Tibial artery (tissue), 4 donors: ENCODE measurements around the gene CHKA.

Source experiments
- DNase-seq, 2 donors: peaks; one replicate each; pipeline ENCODE4 v3.0.0-alpha.2; 2019
- H3K27ac ChIP-seq, 2 donors: fragments of 200-600 bp; sonication (generic) in 1 of 2; 1 replicate in 1 of 2; 2 replicates in 1 of 2; pipeline ENCODE4 v1.5.1; 2018 to 2019; ENCODE audit warnings: mild to moderate bottlenecking in 1 of 2
- H3K27me3 ChIP-seq, 2 donors: fragments of 200-600 bp; sonication (generic) in 1 of 2; one replicate each; pipeline versions ENCODE4 v1.5.1 to v1.6.0; 2016 to 2019
- H3K36me3 ChIP-seq, 3 donors: fragments of 200-600 bp; sonication (generic) in 2 of 3; one replicate each; pipeline ENCODE4 v1.5.1; 2016 to 2019; ENCODE audit warnings: mild to moderate bottlenecking in 2 of 3
- H3K4me1 ChIP-seq, 4 donors: fragments of 200-600 bp; sonication (generic) in 2 of 4; 1 replicate in 3 of 4; 2 replicates in 1 of 4; pipeline ENCODE4 v1.5.1; 2016 to 2019
- H3K4me3 ChIP-seq, 2 donors: fragments of 200-600 bp; sonication (generic) in 1 of 2; 1 replicate in 1 of 2; 2 replicates in 1 of 2; pipeline ENCODE4 v1.5.1; 2018 to 2019; ENCODE audit warnings: mild to moderate bottlenecking in 2 of 2
- H3K9me3 ChIP-seq, 3 donors: fragments of 200-600 bp; sonication (generic) in 1 of 3; one replicate each; pipeline ENCODE4 v1.5.1; 2016 to 2019
- intact Hi-C: fragments of 100-400 bp; cut with DNase I; formaldehyde crosslinking; loops from one replicate; pipeline ENCODE4 v1.15.0; 2023; ENCODE audit warnings: low total_unique reads
- TF ChIP-seq, protein P1 (sequence below), 2 experiments: fragments of 200-600 bp in 1 of 2; fragments of 450-650 bp in 1 of 2; IDR thresholded peaks; one replicate each; pipeline ENCODE4 v1.5.1; 2017 to 2019; ENCODE audit warnings: antibody characterized with exemption in 2 of 2, mild to moderate bottlenecking in 1 of 2, moderate library complexity in 1 of 2

Gene CHKA

DNA sequence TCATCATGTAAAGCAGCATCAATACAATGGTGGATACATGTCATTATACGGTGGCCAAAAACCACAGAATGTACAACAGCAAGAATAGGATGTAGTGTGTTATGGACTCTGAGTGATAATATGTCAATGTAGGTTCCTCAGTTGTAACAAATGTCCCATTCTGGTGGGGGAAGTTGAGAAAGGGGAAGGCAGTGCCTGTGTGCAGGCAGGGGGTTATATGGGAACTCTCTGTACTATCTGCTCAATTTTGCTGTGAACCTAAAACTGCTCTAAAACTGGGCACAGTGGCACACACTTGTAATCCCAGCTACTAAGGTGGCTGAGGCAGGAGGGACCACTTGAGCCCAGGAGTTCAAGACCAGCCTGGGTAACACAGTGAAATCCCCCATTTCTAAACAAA is 5.9 kb downstream of the CHKA start:
- intact Hi-C loops: no loop called here
- H3K27ac ChIP-seq: no peak overlapping the region
- no peak overlapping the region for H3K4me3 ChIP-seq
- no peaks in the 10 kb centered on the region for H3K9me3 ChIP-seq
- DNase-seq: no peak
- TF ChIP-seq, protein P1, sequence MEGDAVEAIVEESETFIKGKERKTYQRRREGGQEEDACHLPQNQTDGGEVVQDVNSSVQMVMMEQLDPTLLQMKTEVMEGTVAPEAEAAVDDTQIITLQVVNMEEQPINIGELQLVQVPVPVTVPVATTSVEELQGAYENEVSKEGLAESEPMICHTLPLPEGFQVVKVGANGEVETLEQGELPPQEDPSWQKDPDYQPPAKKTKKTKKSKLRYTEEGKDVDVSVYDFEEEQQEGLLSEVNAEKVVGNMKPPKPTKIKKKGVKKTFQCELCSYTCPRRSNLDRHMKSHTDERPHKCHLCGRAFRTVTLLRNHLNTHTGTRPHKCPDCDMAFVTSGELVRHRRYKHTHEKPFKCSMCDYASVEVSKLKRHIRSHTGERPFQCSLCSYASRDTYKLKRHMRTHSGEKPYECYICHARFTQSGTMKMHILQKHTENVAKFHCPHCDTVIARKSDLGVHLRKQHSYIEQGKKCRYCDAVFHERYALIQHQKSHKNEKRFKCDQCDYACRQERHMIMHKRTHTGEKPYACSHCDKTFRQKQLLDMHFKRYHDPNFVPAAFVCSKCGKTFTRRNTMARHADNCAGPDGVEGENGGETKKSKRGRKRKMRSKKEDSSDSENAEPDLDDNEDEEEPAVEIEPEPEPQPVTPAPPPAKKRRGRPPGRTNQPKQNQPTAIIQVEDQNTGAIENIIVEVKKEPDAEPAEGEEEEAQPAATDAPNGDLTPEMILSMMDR (IDR thresholded peaks at IDR 0.05): no peak
- H3K27me3 ChIP-seq: no peaks in the 10 kb centered on the region
- peaks cover 0 to 21% (median 10%) of the 10 kb centered on the region in 4 donors for H3K4me1 ChIP-seq
- H3K36me3 ChIP-seq: no peaks in the 10 kb centered on the region

DNA sequence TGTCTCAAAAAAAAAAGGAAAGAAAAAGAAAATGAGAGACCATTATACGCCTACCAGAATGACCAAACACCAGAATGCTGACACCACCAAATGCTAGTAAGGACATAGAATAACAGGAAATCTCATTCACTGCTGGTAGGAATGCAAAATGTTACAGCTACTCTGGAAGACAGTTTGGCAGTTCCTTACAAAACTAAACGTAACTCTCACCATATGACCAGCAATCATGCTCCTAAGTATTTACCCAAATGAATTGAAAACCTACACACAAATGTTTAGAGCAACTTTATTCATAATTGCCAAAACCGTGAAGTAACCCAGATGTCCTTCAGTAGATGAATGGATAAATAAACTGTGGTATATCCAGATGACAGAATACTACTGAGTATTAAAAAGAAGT is 7.2 kb downstream of the CHKA start:
- Histone ChIP-seq H3K4me1 (peaks cover 0 to 18% (median 2%) of the 10 kb centered on the region in 4 donors), H3K36me3 (no peaks in the 10 kb centered on the region), H3K27ac (no peak overlapping the region), H3K4me3 (no peak overlapping the region), H3K9me3 (no peaks in the 10 kb centered on the region), H3K27me3 (no peaks in the 10 kb centered on the region)
- intact Hi-C loops: no loop called here
- TF ChIP-seq, protein P1 (IDR thresholded peaks at IDR 0.05): no peak
- DNase-seq: no peak

DNA sequence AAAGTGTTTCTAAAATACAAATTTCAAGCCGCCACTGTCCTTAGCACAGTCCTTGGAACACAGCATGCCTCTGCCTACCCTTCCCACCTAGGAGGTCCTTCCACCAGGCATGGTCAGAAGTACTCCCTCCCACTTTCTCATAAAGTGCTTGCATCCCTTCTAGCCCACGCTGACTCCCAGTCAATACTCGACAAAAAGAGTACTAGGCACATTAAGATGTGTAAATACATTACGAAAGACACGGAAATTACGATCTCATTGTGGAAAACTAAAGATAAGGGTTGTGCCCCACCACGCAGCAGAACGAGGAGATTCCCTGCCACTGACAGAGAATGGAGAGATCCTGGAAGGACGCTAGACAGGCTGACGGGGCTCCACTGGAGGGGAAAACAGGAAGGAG is 13.5 kb downstream of the CHKA start:
- H3K4me1 ChIP-seq: no peaks in the 10 kb centered on the region
- H3K9me3 ChIP-seq: no peaks in the 10 kb centered on the region
- TF ChIP-seq, protein P1 (IDR thresholded peaks at IDR 0.05): no peak
- H3K27ac ChIP-seq: no peak overlapping the region
- DNase-seq: no peak
- no peaks in the 10 kb centered on the region for H3K27me3 ChIP-seq
- no peak overlapping the region for H3K4me3 ChIP-seq
- H3K36me3 ChIP-seq: no peaks in the 10 kb centered on the region
- intact Hi-C loops: no loop called here

DNA sequence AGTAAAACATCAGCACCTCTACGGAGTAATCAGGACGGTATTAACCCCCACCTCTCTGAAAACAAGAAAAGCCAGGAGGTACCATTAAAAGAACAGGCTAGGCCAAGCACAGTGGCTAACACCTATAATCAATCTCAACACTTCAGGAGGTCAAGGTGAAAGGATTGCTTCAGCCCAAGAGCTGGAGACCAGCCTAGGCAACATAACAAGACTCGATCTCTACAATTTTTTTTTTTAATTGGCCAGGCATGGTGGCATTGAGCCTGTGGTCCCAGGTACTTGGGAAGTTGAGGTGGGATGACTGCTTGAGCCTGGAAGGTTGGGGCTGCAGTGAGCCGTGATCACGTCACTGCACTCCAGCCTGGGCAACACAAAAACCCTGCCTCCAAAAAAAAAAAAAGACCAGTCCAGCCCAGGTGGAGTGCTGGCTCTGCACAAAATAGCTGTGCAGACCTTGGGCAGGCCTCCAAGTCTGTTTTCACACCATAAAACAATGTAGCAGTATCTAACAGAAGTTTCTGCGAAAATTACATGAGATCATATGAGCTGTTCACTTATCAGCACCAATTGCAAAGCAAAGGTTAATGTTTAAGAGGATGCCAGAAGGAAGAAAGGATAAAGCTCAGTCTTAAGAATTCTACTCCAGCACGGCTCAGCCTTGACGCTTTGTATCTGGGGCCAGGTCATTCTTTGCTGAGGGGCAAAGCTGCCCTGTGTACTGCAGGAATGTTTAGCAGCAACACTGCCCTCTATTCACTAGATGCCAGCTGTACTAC is 14.8 kb downstream of the CHKA start:
- TF ChIP-seq, protein P1 (IDR thresholded peaks at IDR 0.05): no peak
- H3K4me3 ChIP-seq: no peak overlapping the region
- intact Hi-C loops: no loop called here
- no peaks in the 10 kb centered on the region for H3K27me3 ChIP-seq
- no peak for DNase-seq
- no peaks in the 10 kb centered on the region for H3K9me3 ChIP-seq
- no peak overlapping the region for H3K27ac ChIP-seq
- H3K36me3 ChIP-seq: no peaks in the 10 kb centered on the region
- H3K4me1 ChIP-seq: no peaks in the 10 kb centered on the region

DNA sequence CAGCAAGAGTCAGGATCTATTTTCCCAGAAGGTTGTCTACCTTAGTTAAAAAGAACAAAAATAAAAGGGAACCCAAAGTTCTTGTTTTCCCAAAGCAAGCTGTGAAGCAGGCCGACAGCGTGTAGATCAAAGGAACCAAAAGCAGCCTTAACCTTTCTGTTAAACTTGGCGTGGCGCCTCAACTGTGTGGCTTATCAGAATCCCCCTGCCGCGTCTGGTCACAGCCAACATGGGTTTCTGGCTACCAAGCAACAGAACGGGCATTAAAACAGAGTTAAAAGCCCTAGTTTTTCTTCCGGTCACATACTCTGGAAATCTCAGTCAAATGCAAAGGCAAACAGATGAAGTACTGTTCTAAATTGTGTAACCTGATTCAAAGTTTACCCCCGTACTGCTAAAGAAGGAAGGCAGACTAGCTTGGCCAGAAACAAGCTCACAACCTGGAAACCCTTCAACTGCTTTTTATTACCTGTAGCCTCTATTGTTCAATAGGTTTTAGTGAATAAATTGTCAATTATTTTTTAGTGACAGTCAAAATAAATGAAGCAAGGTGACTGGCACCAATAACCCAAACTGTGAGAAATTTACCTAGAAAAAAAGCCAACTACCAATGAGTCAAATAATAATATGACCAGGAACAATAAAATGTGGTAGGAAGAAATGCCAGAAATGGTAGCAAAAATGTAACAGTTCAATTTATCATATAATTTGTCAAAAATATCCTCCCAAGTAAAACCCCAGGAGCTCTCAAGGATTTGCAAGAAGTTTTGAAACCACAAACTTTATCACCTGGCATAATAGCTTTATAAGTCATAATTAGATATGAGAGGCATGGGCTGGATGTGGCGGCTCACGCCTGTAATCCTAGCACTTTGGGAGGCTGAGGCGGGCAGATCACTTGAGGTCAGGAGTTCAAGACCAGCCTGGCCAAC is 21.4 kb downstream of the CHKA start:
- Histone ChIP-seq H3K27ac (no peak overlapping the region), H3K27me3 (no peaks in the 10 kb centered on the region), H3K4me1 (no peaks in the 10 kb centered on the region), H3K36me3 (no peaks in the 10 kb centered on the region), H3K4me3 (no peak overlapping the region), H3K9me3 (no peaks in the 10 kb centered on the region)
- no peak for DNase-seq
- TF ChIP-seq, protein P1 (IDR thresholded peaks at IDR 0.05): no peak
- intact Hi-C loops: no loop called here
